IMR-90 (cell line): ENCODE results near the gene CDR2. TPM values are rescaled to one million over a fixed set of nuclear protein-coding genes. Genes with fewer than 3 reads are reported as not detected.

Source experiments
- ATAC-seq: fragments of 200-7000 bp; cut with Tn5 transposase; 2 replicates; pipeline ENCODE4 v1.9.1; 2020; ENCODE audit warnings: low read depth, mild to moderate bottlenecking, moderate library complexity
- BruUV-seq: library from RNA; stranded (reverse); fragments of 400-500 nt; replicated peaks from 2 replicates; lab custom pipeline; 2021; lab: Mats Ljungman, UMichigan
- CTCF ChIA-PET: fragments of 300-600 bp; formaldehyde crosslinking; extraction: SDS; loops from one replicate; lab custom pipeline; 2021; ENCODE audit warnings: antibody characterized with exemption; lab: Yijun Ruan, JAX
- POLR2A ChIA-PET: fragments of 300-600 bp; sonication (Branson Sonifier 250); formaldehyde crosslinking; loops from one replicate; lab custom pipeline; 2022; ENCODE audit warnings: antibody characterized with exemption; ENCODE audit not compliant: unreplicated experiment; lab: Charles Lee
- DNase-seq: peaks from one replicate; pipeline ENCODE4 v3.0.0; 2013
- H2AFZ ChIP-seq: replicated peaks from 2 replicates; pipeline ENCODE3; 2013; ENCODE audit warnings: low read length, mild to moderate bottlenecking; ENCODE audit not compliant: poor library complexity
- H2AK5ac ChIP-seq: 2 replicates; pipeline ENCODE4 v1.6.1; 2013; ENCODE audit warnings: low read depth, low read length, inconsistent platforms
- H2AK9ac ChIP-seq: replicated peaks from 2 replicates; pipeline ENCODE3; 2013; ENCODE audit warnings: mild to moderate bottlenecking, low read depth, low read length, moderate library complexity; ENCODE audit not compliant: poor library complexity
- H2BK120ac ChIP-seq: 2 replicates; pipeline ENCODE4 v1.6.1; 2013; ENCODE audit warnings: low read depth, low read length, inconsistent platforms
- H2BK15ac ChIP-seq: 3 replicates; pipeline ENCODE4 v1.6.1; 2013; ENCODE audit warnings: low read depth, low read length, inconsistent platforms
- H2BK20ac ChIP-seq: 2 replicates; pipeline ENCODE4 v1.6.1; 2013; ENCODE audit warnings: low read depth, mild to moderate bottlenecking, inconsistent platforms, low read length, moderate library complexity
- H2BK5ac ChIP-seq: 2 replicates; pipeline ENCODE4 v1.6.1; 2013; ENCODE audit warnings: mild to moderate bottlenecking, low read depth, low read length, inconsistent platforms; ENCODE audit not compliant: poor library complexity, severe bottlenecking
- H3K14ac ChIP-seq: replicated peaks from 2 replicates; pipeline ENCODE4 v1.6.1; 2013; ENCODE audit warnings: low read depth, low read length, inconsistent platforms
- H3K18ac ChIP-seq: 2 replicates; pipeline ENCODE4 v1.6.1; 2013; ENCODE audit warnings: low read depth, low read length, control low read depth
- H3K23ac ChIP-seq: 2 replicates; pipeline ENCODE4 v1.6.1; 2013; ENCODE audit warnings: low read depth, low read length, inconsistent platforms
- H3K27ac ChIP-seq: 2 replicates; pipeline ENCODE4 v1.5.1; 2013; ENCODE audit warnings: mild to moderate bottlenecking, control low read depth, low read length; ENCODE audit not compliant: insufficient read depth
- H3K27me3 ChIP-seq: 2 replicates; pipeline ENCODE4 v1.6.1; 2013; ENCODE audit warnings: low read length; ENCODE audit not compliant: control insufficient read depth, insufficient read depth
- H3K36me3 ChIP-seq: 2 replicates; pipeline ENCODE4 v1.6.1; 2013; ENCODE audit warnings: low read length, mixed read lengths; ENCODE audit not compliant: control insufficient read depth, insufficient read depth
- H3K4ac ChIP-seq: 2 replicates; pipeline ENCODE4 v1.6.1; 2013; ENCODE audit warnings: low read depth, low read length, inconsistent platforms
- H3K4me1 ChIP-seq: 2 replicates; pipeline ENCODE4 v1.6.1; 2013; ENCODE audit warnings: low read length, mixed read lengths; ENCODE audit not compliant: control insufficient read depth, insufficient read depth
- H3K4me2 ChIP-seq: 2 replicates; pipeline ENCODE4 v1.6.1; 2013; ENCODE audit warnings: low read depth, mild to moderate bottlenecking, control low read depth, low read length, moderate library complexity
- H3K4me3 ChIP-seq: 2 replicates; pipeline ENCODE4 v1.5.1; 2013; ENCODE audit warnings: low read depth, mild to moderate bottlenecking, control low read depth, low read length, moderate library complexity; ENCODE audit not compliant: insufficient read depth
- H3K56ac ChIP-seq: 2 replicates; pipeline ENCODE4 v1.6.1; 2013; ENCODE audit warnings: low read length, inconsistent platforms; ENCODE audit not compliant: insufficient read depth; ENCODE audit errors: extremely low read depth
- H3K79me1 ChIP-seq, 2 experiments: 2 replicates each; pipeline ENCODE4 v1.6.1; 2013; ENCODE audit warnings: low read length in 2 of 2, inconsistent platforms in 1 of 2, low read depth in 1 of 2
- H3K9ac ChIP-seq: 2 replicates; pipeline ENCODE4 v1.6.1; 2013; ENCODE audit warnings: low read depth, low read length, control low read depth
- H3K9me1 ChIP-seq: 2 replicates; pipeline ENCODE4 v1.6.1; 2013; ENCODE audit warnings: low read length, inconsistent platforms; ENCODE audit not compliant: insufficient read depth
- H3K9me3 ChIP-seq: 2 replicates; pipeline ENCODE4 v1.6.1; 2013; ENCODE audit warnings: low read length; ENCODE audit not compliant: control insufficient read depth, insufficient read depth
- H4K20me1 ChIP-seq: 2 replicates; pipeline ENCODE4 v1.6.1; 2013; ENCODE audit warnings: low read length, inconsistent platforms; ENCODE audit not compliant: insufficient read depth
- H4K5ac ChIP-seq: 2 replicates; pipeline ENCODE4 v1.6.1; 2013; ENCODE audit warnings: mild to moderate bottlenecking, low read depth, low read length, control low read depth
- H4K8ac ChIP-seq, 2 experiments: 2 replicates each; pipeline ENCODE4 v1.6.1; 2013; ENCODE audit warnings: low read depth in 2 of 2, low read length in 2 of 2, control low read depth in 1 of 2, inconsistent platforms in 1 of 2
- H4K91ac ChIP-seq: 2 replicates; pipeline ENCODE4 v1.6.1; 2013; ENCODE audit warnings: low read depth, low read length, inconsistent platforms; ENCODE audit not compliant: insufficient read depth
- BHLHE40 ChIP-seq: fragments of 150-350 bp; IDR thresholded peaks from 2 replicates; pipeline ENCODE4 v1.6.1; 2016; ENCODE audit warnings: mild to moderate bottlenecking, low read depth, low read length
- CEBPB ChIP-seq: IDR thresholded peaks from 2 replicates; pipeline ENCODE4 v1.6.1; 2012; ENCODE audit warnings: low read depth, low read length, improper control_type of control experiment
- CHD1 ChIP-seq: IDR thresholded peaks from 2 replicates; pipeline ENCODE4 v1.6.1; 2012; ENCODE audit warnings: low read depth, low read length, improper control_type of control experiment
- CTCF ChIP-seq: conservative IDR thresholded peaks from 2 replicates; pipeline ENCODE4 v1.5.1; 2012; ENCODE audit warnings: mild to moderate bottlenecking, low read depth, low read length, improper control_type of control experiment
- ELK1 ChIP-seq: fragments of 150-350 bp; IDR thresholded peaks from 2 replicates; pipeline ENCODE4 v1.6.1; 2016; ENCODE audit warnings: low read depth, mild to moderate bottlenecking, low read length, moderate library complexity, borderline replicate concordance
- FOS ChIP-seq: fragments of 150-350 bp; IDR thresholded peaks from 2 replicates; pipeline ENCODE4 v1.6.1; 2016; ENCODE audit warnings: low read depth, low read length
- NFE2L2 ChIP-seq: fragments of 150-350 bp; IDR thresholded peaks from 2 replicates; pipeline ENCODE4 v1.6.1; 2016; ENCODE audit warnings: low read depth, mild to moderate bottlenecking, low read length
- RAD21 ChIP-seq: IDR thresholded peaks from 2 replicates; pipeline ENCODE4 v1.6.1; 2012; ENCODE audit warnings: low read length, improper control_type of control experiment
- RCOR1 ChIP-seq: IDR thresholded peaks from 2 replicates; pipeline ENCODE4 v1.6.1; 2012; ENCODE audit warnings: mild to moderate bottlenecking, low read length, improper control_type of control experiment; ENCODE audit not compliant: insufficient replicate concordance
- RFX5 ChIP-seq: IDR thresholded peaks from 2 replicates; pipeline ENCODE4 v1.8.0; 2012; ENCODE audit warnings: low read depth, mild to moderate bottlenecking, low read length, moderate library complexity
- SMC3 ChIP-seq: fragments of 150-350 bp; IDR thresholded peaks from 2 replicates; pipeline ENCODE4 v1.6.1; 2016; ENCODE audit warnings: low read depth, mild to moderate bottlenecking, antibody characterized with exemption, low read length, moderate library complexity
- USF2 ChIP-seq: fragments of 150-350 bp; IDR thresholded peaks from 2 replicates; pipeline ENCODE4 v1.6.1; 2017; ENCODE audit warnings: mild to moderate bottlenecking, antibody characterized with exemption, low read length, low read depth
- WGBS, 2 experiments: methylation state at CpG; one replicate each; pipeline versions ENCODE4 v1.1.5 to v1.1.7; 2013; ENCODE audit warnings: missing lambda C conversion rate in 2 of 2; ENCODE audit not compliant: insufficient read length in 1 of 2; ENCODE audit errors: extremely low coverage in 2 of 2; 5-methylcytosine and 5-hydroxymethylcytosine counted together
- dilution Hi-C: fragments of 300-500 bp; cut with HindIII; formaldehyde crosslinking; loops from one replicate; pipeline ENCODE4 v1.14.3; 2018; ENCODE audit warnings: low sequenced_read_pairs; ENCODE audit not compliant: unreplicated experiment
- in situ Hi-C: fragments of 300-500 bp; cut with MboI; formaldehyde crosslinking; loops from 3 replicates; pipeline ENCODE4 v1.14.3; 2019; ENCODE audit warnings: low sequenced_read_pairs, inconsistent platforms, mixed read lengths
- intact Hi-C: fragments of 100-400 bp; cut with micrococcal nuclease; formaldehyde crosslinking; loops from 2 replicates; pipeline ENCODE4 v1.10.0; 2022
- polyA plus RNA-seq, 3 experiments: library from polyadenylated mRNA; depleted of rRNA; stranded (reverse); fragments of >200 nt; gene quantifications; 2 replicates each; pipeline ENCODE4 v1.2.3, GENCODE V29; 2012; ENCODE audit warnings: low replicate concordance in 1 of 3
- total RNA-seq: library from RNA; depleted of rRNA; stranded (reverse); fragments of >200 nt; gene quantifications from 2 replicates; pipeline ENCODE4 v1.2.3, GENCODE V29; 2012

Gene CDR2
- total and polyA plus RNA-seq, 2 of the 4 experiments (the other 2 are of a cell fraction): 37.7 to 48.4 TPM

GRCh38 chr16:22342082-22342481 lies 32.3 kb downstream of the CDR2 start:
- BruUV-seq: no TSS peak

More at GRCh38 chr16:22342082-22342481, 32.3 kb downstream of the CDR2 start:
- Histone ChIP-seq H2AK9ac (no peak overlapping the region), H3K9me3 (peaks cover 2% of the 10 kb centered on the region; the same call in 1 of the 2 replicates), H3K4me2 (no peak overlapping the region), H3K56ac (no peak overlapping the region), H3K27me3 (no peaks in the 10 kb centered on the region), H4K8ac (no peak overlapping the region), H3K36me3 (peaks cover 39% of the 10 kb centered on the region), H2AFZ (no peak overlapping the region), H3K79me1 (peaks cover 19 to 42% of the 10 kb centered on the region in 2 experiments), H3K23ac (no peak overlapping the region), H2BK5ac (no peak overlapping the region), H2BK20ac (no peak overlapping the region), H3K4me1 (no peaks in the 10 kb centered on the region), H4K5ac (no peak overlapping the region), H4K20me1 (peaks cover 8% of the 10 kb centered on the region), H3K27ac (no peak overlapping the region), H2BK15ac (no peak overlapping the region), H3K9ac (no peak overlapping the region), H3K9me1 (0 out of 2 replicates have a peak, but pooled peaks cover 2% of the 10 kb centered on the region), H3K4ac (no peak overlapping the region), H2BK120ac (no peak overlapping the region), H2AK5ac (no peak overlapping the region), H3K4me3 (no peak overlapping the region), H3K14ac (no peak overlapping the region), H3K18ac (no peak overlapping the region), H4K91ac (no peak overlapping the region)
- dilution Hi-C loops (no loop called here), in situ Hi-C loops (loop anchor here (25.0 kb wide), 1 partner anchor 1180 kb away; the partner anchor contains the start of genes DNAH3 and LDAF1), intact Hi-C loops (no loop called here)
- TF ChIP-seq RFX5: no peak
- no peak for TF ChIP-seq RAD21
- TF ChIP-seq NFE2L2: no peak
- TF ChIP-seq RCOR1: no peak
- TF ChIP-seq ELK1: no peak
- TF ChIP-seq USF2: no peak
- TF ChIP-seq CEBPB: no peak
- no peak for TF ChIP-seq SMC3
- no peak for TF ChIP-seq FOS
- no peak for TF ChIP-seq CHD1
- no peak for TF ChIP-seq CTCF
- TF ChIP-seq BHLHE40: no peak
- POLR2A ChIA-PET: no interaction called here
- CTCF ChIA-PET: no interaction called here
- no peak for DNase-seq
- WGBS, 2 experiments: no CpG with 5 or more reads among the region's 2 CpGs
- no peak for ATAC-seq
